HFFc6 (cell line): Measurements from ENCODE around the gene GPSM1. TPM values are rescaled to one million over a fixed set of nuclear protein-coding genes. Genes with fewer than 3 reads are reported as not detected.

Source experiments
- DNase-seq: peaks from one replicate; pipeline ENCODE4 v3.0.0-alpha.2; 2018
- H3K27ac Mint-ChIP-seq: 2 replicates; pipeline ENCODE4 v1.8.0; 2020; ENCODE audit warnings: mild to moderate bottlenecking, mixed read lengths
- H3K27me3 Mint-ChIP-seq: 2 replicates; pipeline ENCODE4 v1.8.0; 2021; ENCODE audit warnings: mild to moderate bottlenecking, moderate library complexity, mixed read lengths; ENCODE audit not compliant: insufficient read depth
- H3K36me3 Mint-ChIP-seq: 2 replicates; pipeline ENCODE4 v1.8.0; 2021; ENCODE audit warnings: low read depth, mixed read lengths
- H3K4me1 Mint-ChIP-seq: 2 replicates; pipeline ENCODE4 v1.8.0; 2020; ENCODE audit warnings: low read depth, mixed read lengths
- H3K4me3 Mint-ChIP-seq: 2 replicates; pipeline ENCODE4 v1.8.0; 2020; ENCODE audit warnings: mild to moderate bottlenecking, moderate library complexity, mixed read lengths
- H3K9me3 Mint-ChIP-seq: 2 replicates; pipeline ENCODE4 v1.8.0; 2020; ENCODE audit warnings: mild to moderate bottlenecking, mixed read lengths
- CTCF ChIP-seq: fragments of 200-600 bp; sonication (generic); IDR thresholded peaks from 2 replicates; pipeline ENCODE4 v1.5.0; 2021; ENCODE audit warnings: antibody characterized with exemption, mild to moderate bottlenecking
- total RNA-seq, 6 experiments: library from RNA; stranded (reverse); fragmentation: NEBNext Ultra II Directional; extraction: Animal tissue kit (Norgen Biotek cat#: 25700); gene quantifications; 2 replicates in 1 of 6; 3 replicates in 5 of 6; pipeline ENCODE4 v1.2.3, GENCODE V29; 2021

The GPSM1 gene
- total RNA-seq, 6 experiments from 2014 or later, result 50.9 to 60.2 (median 55.0) TPM

- H3K27ac Mint-ChIP-seq, result peak overlapping the region; percentile 80
- H3K4me3 Mint-ChIP-seq, result peak overlapping the region; percentile 95
- peaks cover 9% of the 10 kb centered on the region; the same call in 1 of the 2 replicates for H3K36me3 Mint-ChIP-seq
- H3K27me3 Mint-ChIP-seq, result peaks cover 4% of the 10 kb centered on the region
- peaks cover 14% of the 10 kb centered on the region for H3K4me1 Mint-ChIP-seq
- no peak for TF ChIP-seq CTCF
- DNase-seq, result no peak
- H3K9me3 Mint-ChIP-seq, result no peaks in the 10 kb centered on the region
Measured at GRCh38 chr9:136399176-136400037, 72.1 kb downstream of the GPSM1 start.

GRCh38 chr9:136400038-136400834, 72.9 kb downstream of the GPSM1 start, which contains the start of gene SNAPC4:
SNAPC4 (minus strand) TSS chr9:136400170; CDS start chr9:136398428, 1,742 bp downstream.
- H3K4me1 Mint-ChIP-seq, result peaks cover 14% of the 10 kb centered on the region
- peaks cover 13% of the 10 kb centered on the region; the same call in 1 of the 2 replicates for H3K36me3 Mint-ChIP-seq
- peak within 1 kb of the TSS; percentile 80 for H3K27ac Mint-ChIP-seq
- peaks cover 4% of the 10 kb centered on the region for H3K27me3 Mint-ChIP-seq
- peak; percentile 65 for DNase-seq
- H3K9me3 Mint-ChIP-seq, result no peaks in the 10 kb centered on the region
- TF ChIP-seq CTCF, result peak; percentile 95
- peak within 1 kb of the TSS; percentile 95 for H3K4me3 Mint-ChIP-seq

DNA sequence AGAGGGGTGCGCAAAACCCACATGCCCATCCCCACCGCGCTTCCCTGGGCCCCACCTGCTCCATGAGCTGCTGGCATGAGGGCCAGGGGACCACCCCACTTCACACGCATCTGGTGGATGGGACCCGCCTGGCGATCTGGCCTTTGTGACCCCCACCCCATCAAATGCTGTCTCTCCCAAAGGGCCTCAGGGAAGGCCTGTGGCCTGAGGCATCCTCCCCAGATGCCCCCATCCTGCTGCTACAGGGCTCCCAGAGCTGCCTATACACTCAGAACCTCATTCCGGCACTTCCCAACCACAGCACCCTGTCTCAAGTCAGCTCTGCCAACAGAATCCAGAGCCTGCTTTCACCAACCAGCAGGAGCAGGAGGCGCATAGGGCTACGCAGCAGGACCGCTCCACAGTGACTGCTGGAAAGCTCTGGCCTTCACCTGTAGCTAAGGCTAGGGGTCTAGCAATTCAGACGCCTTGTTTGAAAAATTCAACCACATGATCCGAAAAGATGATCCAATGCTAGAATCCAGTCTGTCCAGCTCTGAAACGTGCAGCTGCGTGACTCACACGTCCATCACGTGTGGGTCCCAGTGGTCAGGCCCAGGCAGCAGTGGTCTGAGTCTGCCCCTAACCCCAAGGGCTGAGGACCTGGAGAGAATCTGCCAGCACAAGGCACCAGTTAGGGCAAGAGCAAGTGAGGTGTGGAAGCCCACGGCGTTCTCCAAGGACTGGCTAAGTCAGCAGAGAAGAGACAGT, 74.0 kb downstream of the GPSM1 start:
- H3K27ac Mint-ChIP-seq, result peak overlapping the region; percentile 69
- H3K4me1 Mint-ChIP-seq, result peaks cover 14% of the 10 kb centered on the region
- DNase-seq, result no peak
- H3K27me3 Mint-ChIP-seq, result peaks cover 4% of the 10 kb centered on the region
- H3K9me3 Mint-ChIP-seq, result no peaks in the 10 kb centered on the region
- peaks cover 13% of the 10 kb centered on the region; the same call in 1 of the 2 replicates for H3K36me3 Mint-ChIP-seq
- H3K4me3 Mint-ChIP-seq, result no peak overlapping the region
- no peak for TF ChIP-seq CTCF

DNA sequence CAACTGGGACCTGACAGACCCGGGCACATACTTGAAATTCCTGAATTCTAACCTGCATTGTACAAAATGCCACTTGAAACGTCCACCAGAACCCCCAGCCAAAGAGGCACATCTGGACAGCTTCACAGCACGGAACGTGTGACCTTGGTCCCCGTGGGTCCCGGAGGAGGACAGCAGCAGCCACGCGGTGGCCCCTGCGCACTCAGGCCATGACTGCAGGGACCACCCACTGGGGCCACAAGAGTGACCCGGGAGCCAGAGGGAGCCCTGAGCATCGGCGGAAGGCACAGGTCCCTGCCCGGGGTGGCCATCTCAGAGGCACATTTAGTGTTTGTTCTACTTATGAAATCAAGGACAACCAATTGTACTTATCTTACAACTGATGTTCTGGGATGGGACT, 74.7 kb downstream of the GPSM1 start:
- Mint-ChIP-seq H3K27ac (peak overlapping the region; percentile 69; the same call in 1 of the 2 replicates), H3K4me1 (peaks cover 14% of the 10 kb centered on the region), H3K27me3 (peaks cover 4% of the 10 kb centered on the region), H3K36me3 (peaks cover 13% of the 10 kb centered on the region; the same call in 1 of the 2 replicates), H3K9me3 (no peaks in the 10 kb centered on the region), H3K4me3 (no peak overlapping the region)
- no peak for DNase-seq
- TF ChIP-seq CTCF, result no peak

DNA sequence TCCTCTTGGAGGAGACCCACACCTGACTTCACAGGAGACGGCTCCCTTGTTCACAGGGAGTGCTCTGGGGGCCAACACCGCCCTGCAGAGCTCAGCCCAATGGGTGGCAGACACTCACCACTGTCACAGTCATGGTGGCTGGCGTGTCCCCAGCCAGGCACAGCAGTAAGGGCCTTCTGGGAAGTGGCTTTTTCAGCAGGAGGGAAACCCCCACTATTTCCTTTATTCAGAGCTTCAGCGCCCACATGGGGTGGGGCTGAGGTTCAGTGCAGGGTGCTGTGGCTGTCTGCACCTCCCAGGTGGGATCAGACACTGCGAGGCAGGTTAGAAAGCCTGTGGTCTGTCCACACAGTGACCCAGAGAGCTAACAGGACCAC, 76.2 kb downstream of the GPSM1 start:
- Mint-ChIP-seq H3K27ac (no peak overlapping the region), H3K9me3 (no peaks in the 10 kb centered on the region), H3K4me1 (peaks cover 9% of the 10 kb centered on the region), H3K27me3 (peaks cover 6% of the 10 kb centered on the region), H3K36me3 (peaks cover 13% of the 10 kb centered on the region; the same call in 1 of the 2 replicates), H3K4me3 (no peak overlapping the region)
- TF ChIP-seq CTCF, result no peak
- DNase-seq, result no peak
